OCI-LY3 (cell line): Measurements from ENCODE around the gene DPP6.

ENCODE experiments used
- H2AFZ ChIP-seq: fragments of 200-600, 300-600 bp; shearing (Covaris generic); 2 replicates; pipeline ENCODE4 v1.6.0; 2014; ENCODE audit warnings: antibody characterized with exemption, low read depth, low read length
- H3K27ac ChIP-seq: fragments of 200-600, 300-600 bp; sonication (generic); 2 replicates; pipeline ENCODE4 v1.5.1; 2014; ENCODE audit warnings: mild to moderate bottlenecking, low read length, moderate library complexity, mixed read lengths
- H3K27me3 ChIP-seq: fragments of 200-600, 300-600 bp; sonication (generic); 2 replicates; pipeline ENCODE4 v1.6.1; 2014; ENCODE audit warnings: low read depth, low read length, mixed read lengths
- H3K36me3 ChIP-seq: fragments of 200-600, 300-600 bp; sonication (generic); replicated peaks from 2 replicates; pipeline ENCODE3; 2014; ENCODE audit warnings: low read depth, low read length, mixed read lengths
- H3K4me1 ChIP-seq: fragments of 300-600, 200-600 bp; sonication (generic); 2 replicates; pipeline ENCODE4 v1.6.1; 2014; ENCODE audit warnings: low read length, mixed read lengths
- H3K4me2 ChIP-seq: fragments of 200-600, 300-600 bp; sonication (generic); 2 replicates; pipeline ENCODE4 v1.6.1; 2014; ENCODE audit warnings: low read length, mixed read lengths
- H3K4me3 ChIP-seq: fragments of 300-600, 200-600 bp; sonication (generic); 2 replicates; pipeline ENCODE4 v1.5.1; 2014; ENCODE audit warnings: antibody characterized with exemption, mild to moderate bottlenecking, low read length, moderate library complexity
- H3K79me2 ChIP-seq: fragments of 300-600, 200-600 bp; shearing (Covaris generic); 2 replicates; pipeline ENCODE4 v1.6.1; 2014; ENCODE audit warnings: mild to moderate bottlenecking, low read length, mixed read lengths
- H3K9ac ChIP-seq: fragments of 300-600, 200-600 bp; shearing (Covaris generic); 2 replicates; pipeline ENCODE4 v1.6.0; 2014; ENCODE audit warnings: mild to moderate bottlenecking, low read length, moderate library complexity
- H3K9me3 ChIP-seq: fragments of 200-600, 300-600 bp; shearing (Covaris generic); 2 replicates; pipeline ENCODE4 v1.6.1; 2014; ENCODE audit warnings: low read length, mixed read lengths; ENCODE audit not compliant: insufficient read depth
- H4K20me1 ChIP-seq: fragments of 200-600, 300-600 bp; sonication (generic); 2 replicates; pipeline ENCODE4 v1.6.1; 2016; ENCODE audit warnings: low read length, mixed read lengths; ENCODE audit not compliant: insufficient read depth
- CTCF ChIP-seq: fragments of 200-600, 300-600 bp; sonication (generic); IDR thresholded peaks from 2 replicates; pipeline ENCODE4 v1.5.1; 2014; ENCODE audit warnings: antibody characterized with exemption, low read length, low read depth
- EZH2phosphoT487 ChIP-seq: fragments of 200-600 bp; shearing (Covaris generic); IDR thresholded peaks from 2 replicates; pipeline ENCODE4 v1.6.1; 2018; ENCODE audit warnings: antibody characterized with exemption, mixed run types, low read depth

DPP6 gene

GRCh38 chr7:154783281-154783909 is 731.2 kb downstream of the DPP6 start:
- H2AFZ ChIP-seq: no peak overlapping the region
- H4K20me1 ChIP-seq: no peaks in the 10 kb centered on the region
- H3K9ac ChIP-seq: no peak overlapping the region
- no peaks in the 10 kb centered on the region for H3K4me1 ChIP-seq
- no peaks in the 10 kb centered on the region for H3K36me3 ChIP-seq
- H3K4me2 ChIP-seq: no peak overlapping the region
- H3K27ac ChIP-seq: no peak overlapping the region
- no peaks in the 10 kb centered on the region for H3K79me2 ChIP-seq
- H3K27me3 ChIP-seq: peaks cover 18% of the 10 kb centered on the region
- TF ChIP-seq CTCF (no peak), EZH2phosphoT487 (no peak)
- H3K4me3 ChIP-seq: no peak overlapping the region
- H3K9me3 ChIP-seq: no peaks in the 10 kb centered on the region; the same call in 1 of the 2 replicates

- H2AFZ ChIP-seq: no peak overlapping the region
- H4K20me1 ChIP-seq: no peaks in the 10 kb centered on the region
- no peak for TF ChIP-seq EZH2phosphoT487
- no peak for TF ChIP-seq CTCF
- H3K4me1 ChIP-seq: no peaks in the 10 kb centered on the region
- no peaks in the 10 kb centered on the region for H3K36me3 ChIP-seq
- peaks cover 28% of the 10 kb centered on the region for H3K27me3 ChIP-seq
- no peak overlapping the region for H3K4me2 ChIP-seq
- no peaks in the 10 kb centered on the region for H3K79me2 ChIP-seq
- H3K27ac ChIP-seq: no peak overlapping the region
- H3K9ac ChIP-seq: no peak overlapping the region
- H3K4me3 ChIP-seq: no peak overlapping the region
- H3K9me3 ChIP-seq: no peaks in the 10 kb centered on the region; the same call in 1 of the 2 replicates
Observed at GRCh38 chr7:154785898-154786297, 733.7 kb downstream of the DPP6 start.

GRCh38 chr7:154789404-154789803 is 737.2 kb downstream of the DPP6 start:
- H3K27me3 ChIP-seq: peaks cover 21% of the 10 kb centered on the region
- H3K79me2 ChIP-seq: no peaks in the 10 kb centered on the region
- H3K4me1 ChIP-seq: no peaks in the 10 kb centered on the region
- TF ChIP-seq CTCF (peak; percentile 40), EZH2phosphoT487 (no peak)
- no peak overlapping the region for H3K27ac ChIP-seq
- H3K9me3 ChIP-seq: no peaks in the 10 kb centered on the region; the same call in 1 of the 2 replicates
- no peak overlapping the region for H3K4me3 ChIP-seq
- H2AFZ ChIP-seq: no peak overlapping the region
- H3K36me3 ChIP-seq: no peaks in the 10 kb centered on the region
- H3K9ac ChIP-seq: no peak overlapping the region
- no peaks in the 10 kb centered on the region for H4K20me1 ChIP-seq
- no peak overlapping the region for H3K4me2 ChIP-seq

GRCh38 chr7:154791611-154792010 is 739.4 kb downstream of the DPP6 start:
- no peak overlapping the region for H3K4me3 ChIP-seq
- no peak for TF ChIP-seq EZH2phosphoT487
- H3K36me3 ChIP-seq: no peaks in the 10 kb centered on the region
- peaks cover 18% of the 10 kb centered on the region for H3K27me3 ChIP-seq
- H3K4me2 ChIP-seq: no peak overlapping the region
- H3K9me3 ChIP-seq: no peaks in the 10 kb centered on the region
- no peak overlapping the region for H3K9ac ChIP-seq
- H3K4me1 ChIP-seq: no peaks in the 10 kb centered on the region
- no peaks in the 10 kb centered on the region for H4K20me1 ChIP-seq
- H2AFZ ChIP-seq: no peak overlapping the region
- H3K79me2 ChIP-seq: no peaks in the 10 kb centered on the region
- H3K27ac ChIP-seq: no peak overlapping the region
